Thoracic aorta (tissue), 2 donors: ENCODE data around the gene TP53. TPM values are rescaled to one million over a fixed set of nuclear protein-coding genes. Genes with fewer than 3 reads are reported as not detected.

Experiments
- ATAC-seq: fragments of 150-250 bp; one replicate; pipeline ENCODE4 v1.8.0; 2017; ENCODE audit warnings: low read depth; ENCODE audit not compliant: insufficient number of reproducible peaks, low FRiP score
- DNase-seq: peaks from one replicate; pipeline ENCODE4 v3.0.0-alpha.2; 2020; ENCODE audit warnings: low spot score
- H3K27ac ChIP-seq, 2 donors: fragments of 200-600 bp; sonication (generic); 1 replicate in 1 of 2; 2 replicates in 1 of 2; pipeline ENCODE4 v1.5.1; 2016; ENCODE audit warnings: mild to moderate bottlenecking in 2 of 2, moderate library complexity in 2 of 2
- H3K27me3 ChIP-seq: fragments of 200-600 bp; sonication (generic); replicated peaks from 2 replicates; pipeline ENCODE4 v1.6.0; 2016; ENCODE audit warnings: mild to moderate bottlenecking; ENCODE audit not compliant: insufficient read depth
- H3K36me3 ChIP-seq: fragments of 200-600 bp; sonication (generic); one replicate; pipeline ENCODE4 v1.5.1; 2016
- H3K4me1 ChIP-seq, 2 donors: fragments of 200-600 bp; sonication (generic); 1 replicate in 1 of 2; 2 replicates in 1 of 2; pipeline versions ENCODE4 v1.5.1 to v1.6.0; 2016; ENCODE audit warnings: low read depth in 2 of 2, mild to moderate bottlenecking in 1 of 2; ENCODE audit not compliant: control insufficient read depth in 1 of 2
- H3K4me3 ChIP-seq: fragments of 200-600 bp; sonication (generic); 2 replicates; pipeline ENCODE4 v1.5.1; 2016; ENCODE audit warnings: mild to moderate bottlenecking
- H3K9me3 ChIP-seq: fragments of 200-600 bp; sonication (generic); 2 replicates; pipeline ENCODE4 v1.5.1; 2016
- total RNA-seq, 2 donors: library from RNA; depleted of rRNA; stranded (reverse); fragments of >200 nt; gene quantifications; one replicate each; pipeline versions ENCODE4 v1.1.0 to v1.2.3, GENCODE V29; 2016
- TF ChIP-seq, protein P1 (sequence below): fragments of 200-600 bp; sonication (generic); IDR thresholded peaks from one replicate; pipeline ENCODE4 v1.5.1; 2019; ENCODE audit warnings: antibody characterized with exemption

TP53 gene
- total RNA-seq, 2 donors from 2014 or later = 16.8 to 23.7 TPM

- H3K36me3 ChIP-seq = no peaks in the 10 kb centered on the region
- TF ChIP-seq, protein P1, sequence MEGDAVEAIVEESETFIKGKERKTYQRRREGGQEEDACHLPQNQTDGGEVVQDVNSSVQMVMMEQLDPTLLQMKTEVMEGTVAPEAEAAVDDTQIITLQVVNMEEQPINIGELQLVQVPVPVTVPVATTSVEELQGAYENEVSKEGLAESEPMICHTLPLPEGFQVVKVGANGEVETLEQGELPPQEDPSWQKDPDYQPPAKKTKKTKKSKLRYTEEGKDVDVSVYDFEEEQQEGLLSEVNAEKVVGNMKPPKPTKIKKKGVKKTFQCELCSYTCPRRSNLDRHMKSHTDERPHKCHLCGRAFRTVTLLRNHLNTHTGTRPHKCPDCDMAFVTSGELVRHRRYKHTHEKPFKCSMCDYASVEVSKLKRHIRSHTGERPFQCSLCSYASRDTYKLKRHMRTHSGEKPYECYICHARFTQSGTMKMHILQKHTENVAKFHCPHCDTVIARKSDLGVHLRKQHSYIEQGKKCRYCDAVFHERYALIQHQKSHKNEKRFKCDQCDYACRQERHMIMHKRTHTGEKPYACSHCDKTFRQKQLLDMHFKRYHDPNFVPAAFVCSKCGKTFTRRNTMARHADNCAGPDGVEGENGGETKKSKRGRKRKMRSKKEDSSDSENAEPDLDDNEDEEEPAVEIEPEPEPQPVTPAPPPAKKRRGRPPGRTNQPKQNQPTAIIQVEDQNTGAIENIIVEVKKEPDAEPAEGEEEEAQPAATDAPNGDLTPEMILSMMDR = no peak
- H3K27ac ChIP-seq = no peak overlapping the region
- no peak for DNase-seq
- peaks cover 0 to 2% of the 10 kb centered on the region in 2 donors for H3K4me1 ChIP-seq
- no peaks in the 10 kb centered on the region for H3K27me3 ChIP-seq
- H3K9me3 ChIP-seq = no peaks in the 10 kb centered on the region
- ATAC-seq = no peak
- H3K4me3 ChIP-seq = no peak overlapping the region
Measured at GRCh38 chr17:7711051-7711755, 23.9 kb upstream of the TP53 start.

DNA sequence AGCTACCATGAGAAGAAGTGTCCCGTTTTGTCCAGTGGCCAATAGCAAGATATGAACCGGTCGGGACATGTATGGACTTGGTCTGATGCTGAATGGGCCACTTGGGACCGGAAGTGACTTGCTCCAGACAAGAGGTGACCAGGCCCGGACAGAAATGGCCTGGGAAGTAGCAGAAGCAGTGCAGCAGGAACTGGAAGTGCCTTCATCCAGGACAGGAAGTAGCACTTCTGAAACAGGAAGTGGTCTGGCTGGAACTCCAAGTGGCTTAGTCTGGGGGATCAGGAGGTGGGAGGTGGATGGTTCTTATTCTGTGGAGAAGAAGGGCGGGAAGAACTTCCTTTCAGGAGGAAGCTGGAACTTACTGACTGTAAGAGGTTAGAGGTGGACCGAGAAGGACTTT, 23.0 kb upstream of the TP53 start:
- Histone ChIP-seq H3K27ac (no peak overlapping the region), H3K36me3 (no peaks in the 10 kb centered on the region), H3K27me3 (no peaks in the 10 kb centered on the region), H3K4me1 (peaks cover 0 to 2% of the 10 kb centered on the region in 2 donors), H3K4me3 (no peak overlapping the region), H3K9me3 (no peaks in the 10 kb centered on the region)
- TF ChIP-seq, protein P1 = no peak
- ATAC-seq (no peak), DNase-seq (no peak)

- TF ChIP-seq, protein P1 = no peak
- Histone ChIP-seq H3K4me3 (no peak overlapping the region), H3K9me3 (no peaks in the 10 kb centered on the region), H3K4me1 (peaks cover 7 to 15% of the 10 kb centered on the region in 2 donors), H3K27ac (no peak overlapping the region), H3K36me3 (no peaks in the 10 kb centered on the region), H3K27me3 (peaks cover 8% of the 10 kb centered on the region)
- ATAC-seq = no peak
- DNase-seq = no peak
Measured at GRCh38 chr17:7709031-7709430, 21.7 kb upstream of the TP53 start.

- no peak overlapping the region for H3K27ac ChIP-seq
- DNase-seq (no peak), ATAC-seq (no peak)
- no peaks in the 10 kb centered on the region for H3K9me3 ChIP-seq
- H3K4me3 ChIP-seq = no peak overlapping the region
- H3K27me3 ChIP-seq = peaks cover 8% of the 10 kb centered on the region
- no peaks in the 10 kb centered on the region for H3K36me3 ChIP-seq
- TF ChIP-seq, protein P1 = no peak
- peaks cover 7 to 15% of the 10 kb centered on the region in 2 donors for H3K4me1 ChIP-seq
Measured at GRCh38 chr17:7707858-7708750, 20.8 kb upstream of the TP53 start.

GRCh38 chr17:7707446-7707845, 20.2 kb upstream of the TP53 start:
- H3K4me3 ChIP-seq = no peak overlapping the region
- TF ChIP-seq, protein P1 = no peak
- DNase-seq (no peak), ATAC-seq (no peak)
- H3K9me3 ChIP-seq = no peaks in the 10 kb centered on the region
- H3K4me1 ChIP-seq = peaks cover 7 to 15% of the 10 kb centered on the region in 2 donors
- H3K36me3 ChIP-seq = no peaks in the 10 kb centered on the region
- peaks cover 8% of the 10 kb centered on the region for H3K27me3 ChIP-seq
- no peak overlapping the region for H3K27ac ChIP-seq
